ENCODE results near the gene DOK1. TPM values are rescaled to one million over a fixed set of nuclear protein-coding genes. Genes with fewer than 3 reads are reported as not detected.

The DOK1 gene
- polyA plus RNA-seq, 3 donors, result 48.0 to 53.6 (median 49.3) TPM

DNA sequence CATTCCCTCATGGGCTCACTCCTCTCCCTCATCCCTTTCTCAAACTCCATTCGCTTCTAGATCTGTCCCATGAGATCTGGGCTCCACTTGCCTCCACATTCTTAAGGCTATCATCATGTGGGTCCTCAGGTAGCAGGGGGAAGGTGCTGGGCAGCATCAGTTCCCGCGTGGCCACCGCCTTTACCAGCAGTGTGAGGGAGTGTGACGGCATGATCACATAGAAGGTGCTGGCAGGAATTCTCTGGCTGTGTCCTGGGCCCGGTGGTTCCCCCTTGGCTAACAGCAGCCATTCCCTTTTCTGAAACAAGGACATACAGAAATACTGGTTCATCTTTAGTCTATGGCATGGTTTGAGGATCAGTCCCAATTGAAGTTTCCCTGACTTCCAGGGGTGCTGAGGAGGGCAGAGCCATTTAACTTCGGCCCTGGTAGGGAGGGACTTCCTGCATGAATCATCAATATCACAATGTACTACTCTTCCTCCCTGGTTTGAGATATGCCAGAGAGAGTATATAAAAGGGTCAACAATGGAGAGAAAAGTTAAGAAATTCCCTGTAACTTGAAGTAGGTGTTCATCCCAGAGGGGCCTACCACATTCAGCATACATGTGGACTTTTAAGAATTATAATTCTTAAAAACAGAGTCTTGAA, 7.7 kb downstream of the DOK1 start:
- H2AFZ ChIP-seq (ENCODE audit: insufficient read depth, low read depth, low read length, poor library complexity, severe bottlenecking), result peak overlapping the region; percentile 48
- peaks cover 33 to 41% of the 10 kb centered on the region in 2 donors for H3K4me1 ChIP-seq (ENCODE audit: control insufficient read depth in 1 of 2, insufficient read depth in 2 of 2, low read length in 2 of 2)
- Mint-ChIP-seq H3K9me3 (peaks cover 0 to 2% (median 0%) of the 10 kb centered on the region in 7 donors), H3K36me3 (peaks cover 7% of the 10 kb centered on the region in 2 donors), H3K27me3 (ENCODE audit: low read depth in 3 of 3) (peaks cover 0 to 2% (median 1%) of the 10 kb centered on the region in 3 donors), H3K4me1 (peaks cover 54% of the 10 kb centered on the region), H3K4me3 (peak overlapping the region; percentile 13 to 28), H3K27ac (peak overlapping the region in 4 of 7 donors; percentile 53 to 88 (median 75))
- 93% methylated on average over 3 of the region's 7 CpGs for WGBS (ENCODE audit: insufficient coverage)
- H4K20me1 ChIP-seq (ENCODE audit: insufficient read depth, low read length), result peaks cover 11% of the 10 kb centered on the region
- intact Hi-C loops (cut with micrococcal nuclease), result no loop called here
- peak in 1 of 3 donors; percentile 34 for DNase-seq
- peaks cover 9 to 16% of the 10 kb centered on the region in 2 donors for H3K36me3 ChIP-seq (replicated peaks in 1 of 2; ENCODE audit: control insufficient read depth in 1 of 2, insufficient read depth in 2 of 2, low read length in 2 of 2)
- peaks cover 7% of the 10 kb centered on the region for H3K79me2 ChIP-seq (ENCODE audit: insufficient read depth, low read length)
- H3K27me3 ChIP-seq (ENCODE audit: control insufficient read depth in 2 of 2, insufficient read depth in 2 of 2, low read length in 2 of 2), result no peaks in the 10 kb centered on the region
- H3K4me2 ChIP-seq (replicated peaks; ENCODE audit: extremely low read depth, low read length, poor library complexity, severe bottlenecking), result no peak overlapping the region
- H3K27ac ChIP-seq (ENCODE audit: low read depth in 1 of 2, low read length in 2 of 2), result peak overlapping the region in 1 of 2 donors; percentile 52
- H3K9ac ChIP-seq (ENCODE audit: insufficient read depth, low read length, poor library complexity, severe bottlenecking), result no peak overlapping the region
- H3K9me3 ChIP-seq (replicated peaks in 1 of 2; ENCODE audit: control insufficient read depth in 1 of 2, insufficient read depth in 1 of 2, low read length in 2 of 2), result no peaks in the 10 kb centered on the region
- H3K4me3 ChIP-seq (replicated peaks in 1 of 3; ENCODE audit: low read depth in 2 of 3, low read length in 3 of 3), result peak overlapping the region in 1 of 3 experiments; percentile 12
- TF ChIP-seq, protein P1, sequence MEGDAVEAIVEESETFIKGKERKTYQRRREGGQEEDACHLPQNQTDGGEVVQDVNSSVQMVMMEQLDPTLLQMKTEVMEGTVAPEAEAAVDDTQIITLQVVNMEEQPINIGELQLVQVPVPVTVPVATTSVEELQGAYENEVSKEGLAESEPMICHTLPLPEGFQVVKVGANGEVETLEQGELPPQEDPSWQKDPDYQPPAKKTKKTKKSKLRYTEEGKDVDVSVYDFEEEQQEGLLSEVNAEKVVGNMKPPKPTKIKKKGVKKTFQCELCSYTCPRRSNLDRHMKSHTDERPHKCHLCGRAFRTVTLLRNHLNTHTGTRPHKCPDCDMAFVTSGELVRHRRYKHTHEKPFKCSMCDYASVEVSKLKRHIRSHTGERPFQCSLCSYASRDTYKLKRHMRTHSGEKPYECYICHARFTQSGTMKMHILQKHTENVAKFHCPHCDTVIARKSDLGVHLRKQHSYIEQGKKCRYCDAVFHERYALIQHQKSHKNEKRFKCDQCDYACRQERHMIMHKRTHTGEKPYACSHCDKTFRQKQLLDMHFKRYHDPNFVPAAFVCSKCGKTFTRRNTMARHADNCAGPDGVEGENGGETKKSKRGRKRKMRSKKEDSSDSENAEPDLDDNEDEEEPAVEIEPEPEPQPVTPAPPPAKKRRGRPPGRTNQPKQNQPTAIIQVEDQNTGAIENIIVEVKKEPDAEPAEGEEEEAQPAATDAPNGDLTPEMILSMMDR (IDR thresholded peaks at IDR 0.05), result no peak

GRCh38 chr2:74564222-74564621, 9.7 kb downstream of the DOK1 start:
- H3K27ac Mint-ChIP-seq, result peak overlapping the region in 1 of 7 donors; percentile 21
- DNase-seq, result no peak
- Histone ChIP-seq H3K4me3 (replicated peaks in 1 of 3; ENCODE audit: low read depth in 2 of 3, low read length in 3 of 3) (no peak overlapping the region), H3K79me2 (ENCODE audit: insufficient read depth, low read length) (no peaks in the 10 kb centered on the region), H3K27me3 (ENCODE audit: control insufficient read depth in 2 of 2, insufficient read depth in 2 of 2, low read length in 2 of 2) (no peaks in the 10 kb centered on the region), H4K20me1 (ENCODE audit: insufficient read depth, low read length) (peaks cover 4% of the 10 kb centered on the region), H3K9me3 (replicated peaks in 1 of 2; ENCODE audit: control insufficient read depth in 1 of 2, insufficient read depth in 1 of 2, low read length in 2 of 2) (no peaks in the 10 kb centered on the region), H3K4me2 (replicated peaks; ENCODE audit: extremely low read depth, low read length, poor library complexity, severe bottlenecking) (no peak overlapping the region), H3K27ac (ENCODE audit: low read depth in 1 of 2, low read length in 2 of 2) (no peak overlapping the region), H3K36me3 (replicated peaks in 1 of 2; ENCODE audit: control insufficient read depth in 1 of 2, insufficient read depth in 2 of 2, low read length in 2 of 2) (no peaks in the 10 kb centered on the region), H2AFZ (ENCODE audit: insufficient read depth, low read depth, low read length, poor library complexity, severe bottlenecking) (no peak overlapping the region), H3K9ac (ENCODE audit: insufficient read depth, low read length, poor library complexity, severe bottlenecking) (no peak overlapping the region), H3K4me1 (ENCODE audit: control insufficient read depth in 1 of 2, insufficient read depth in 2 of 2, low read length in 2 of 2) (peaks cover 52 to 59% of the 10 kb centered on the region in 2 donors)
- TF ChIP-seq, protein P1 (IDR thresholded peaks at IDR 0.05), result no peak
- no peak overlapping the region for H3K4me3 Mint-ChIP-seq
- H3K27me3 Mint-ChIP-seq (ENCODE audit: low read depth in 3 of 3), result peaks cover 0 to 2% (median 0%) of the 10 kb centered on the region in 3 donors
- H3K9me3 Mint-ChIP-seq, result peaks cover 0 to 3% (median 0%) of the 10 kb centered on the region in 7 donors
- H3K36me3 Mint-ChIP-seq, result peaks cover 0 to 4% of the 10 kb centered on the region in 2 donors
- intact Hi-C loops (cut with micrococcal nuclease), result no loop called here
- H3K4me1 Mint-ChIP-seq, result peaks cover 67% of the 10 kb centered on the region
- WGBS (ENCODE audit: insufficient coverage), result 97% methylated on average over 3 of the region's 5 CpGs

Measured in CD14-positive monocyte (primary cell).